ENCODE measurements around the gene GTF3C5. TPM values are rescaled to one million over a fixed set of nuclear protein-coding genes. Genes with fewer than 3 reads are reported as not detected.
"Not testable (repeated sequence)": the region's sequence is repeated elsewhere in the genome, so short reads cannot be mapped to it uniquely, and the experiment has no call there.

Gene GTF3C5
- total RNA-seq, 1 donor from 2014 or later, result 29.7 TPM

GRCh38 chr9:133088146-133088750 is 57.5 kb downstream of the GTF3C5 start:
- DNase-seq (ENCODE audit: low read depth), result no peak
- no peak for FAIRE-seq
- TF ChIP-seq, protein P1, sequence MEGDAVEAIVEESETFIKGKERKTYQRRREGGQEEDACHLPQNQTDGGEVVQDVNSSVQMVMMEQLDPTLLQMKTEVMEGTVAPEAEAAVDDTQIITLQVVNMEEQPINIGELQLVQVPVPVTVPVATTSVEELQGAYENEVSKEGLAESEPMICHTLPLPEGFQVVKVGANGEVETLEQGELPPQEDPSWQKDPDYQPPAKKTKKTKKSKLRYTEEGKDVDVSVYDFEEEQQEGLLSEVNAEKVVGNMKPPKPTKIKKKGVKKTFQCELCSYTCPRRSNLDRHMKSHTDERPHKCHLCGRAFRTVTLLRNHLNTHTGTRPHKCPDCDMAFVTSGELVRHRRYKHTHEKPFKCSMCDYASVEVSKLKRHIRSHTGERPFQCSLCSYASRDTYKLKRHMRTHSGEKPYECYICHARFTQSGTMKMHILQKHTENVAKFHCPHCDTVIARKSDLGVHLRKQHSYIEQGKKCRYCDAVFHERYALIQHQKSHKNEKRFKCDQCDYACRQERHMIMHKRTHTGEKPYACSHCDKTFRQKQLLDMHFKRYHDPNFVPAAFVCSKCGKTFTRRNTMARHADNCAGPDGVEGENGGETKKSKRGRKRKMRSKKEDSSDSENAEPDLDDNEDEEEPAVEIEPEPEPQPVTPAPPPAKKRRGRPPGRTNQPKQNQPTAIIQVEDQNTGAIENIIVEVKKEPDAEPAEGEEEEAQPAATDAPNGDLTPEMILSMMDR (IDR thresholded peaks at IDR 0.05; ENCODE audit: insufficient read depth, low read length, severe bottlenecking), result no peak
- Histone ChIP-seq H3K36me3 (ENCODE audit: control insufficient read depth, insufficient read depth, low read length) (no peaks in the 10 kb centered on the region), H3K27me3 (ENCODE audit: control insufficient read depth, insufficient read depth, low read length) (no peaks in the 10 kb centered on the region), H3K4me3 (ENCODE audit: low read depth, low read length) (no peak overlapping the region)

DNA sequence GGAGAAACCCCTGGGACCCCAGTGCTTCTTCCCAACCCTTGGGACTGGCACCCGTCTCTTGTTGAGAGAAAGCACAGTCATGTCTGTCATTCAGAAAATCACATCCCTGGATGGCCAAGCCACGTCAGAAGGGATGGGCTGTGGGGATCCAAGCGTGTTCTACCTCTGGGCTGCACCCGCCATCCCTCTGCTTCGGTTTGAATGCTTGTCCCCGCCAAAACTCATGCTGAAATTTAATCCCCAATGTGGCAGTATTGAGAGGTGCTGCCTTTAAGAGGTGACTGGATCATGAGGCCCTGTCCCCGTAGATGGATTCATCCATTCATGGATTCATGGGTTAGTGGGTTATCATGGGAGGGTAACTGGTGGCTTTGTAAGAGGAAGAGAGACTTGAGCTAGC is 58.0 kb downstream of the GTF3C5 start:
- H3K36me3 ChIP-seq (ENCODE audit: control insufficient read depth, insufficient read depth, low read length), result no peaks in the 10 kb centered on the region
- TF ChIP-seq, protein P1 (IDR thresholded peaks at IDR 0.05; ENCODE audit: insufficient read depth, low read length, severe bottlenecking), result no peak
- H3K27me3 ChIP-seq (ENCODE audit: control insufficient read depth, insufficient read depth, low read length), result no peaks in the 10 kb centered on the region
- no peak overlapping the region for H3K4me3 ChIP-seq (ENCODE audit: low read depth, low read length)
- no peak for DNase-seq (ENCODE audit: low read depth)
- FAIRE-seq, result no peak

DNA sequence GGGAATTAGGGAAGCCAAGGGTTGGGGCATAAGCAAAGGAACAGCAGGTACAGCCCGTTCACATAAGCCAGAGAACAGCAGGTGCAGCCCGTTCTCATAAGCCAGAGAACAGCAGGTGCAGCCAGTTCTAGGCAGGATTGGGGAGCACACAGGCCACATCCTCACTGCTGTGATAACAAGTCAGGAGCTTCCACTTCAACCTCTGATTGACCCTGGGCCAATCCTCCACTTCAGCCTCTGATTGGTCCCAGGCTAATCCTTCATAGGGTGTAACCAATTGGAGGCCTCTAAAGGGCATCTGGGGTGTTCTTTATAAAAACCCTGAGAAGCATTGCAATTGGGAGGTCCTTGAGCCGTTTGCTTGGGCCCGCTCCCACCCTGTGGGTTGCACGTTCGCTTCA is 58.5 kb downstream of the GTF3C5 start:
- Histone ChIP-seq H3K4me3 (ENCODE audit: low read depth, low read length) (no peak overlapping the region), H3K27me3 (ENCODE audit: control insufficient read depth, insufficient read depth, low read length) (no peaks in the 10 kb centered on the region), H3K36me3 (ENCODE audit: control insufficient read depth, insufficient read depth, low read length) (no peaks in the 10 kb centered on the region)
- FAIRE-seq, result peak; percentile 28
- no peak for DNase-seq (ENCODE audit: low read depth)
- TF ChIP-seq, protein P1 (IDR thresholded peaks at IDR 0.05; ENCODE audit: insufficient read depth, low read length, severe bottlenecking), result no peak

- Histone ChIP-seq H3K4me3 (ENCODE audit: low read depth, low read length) (no peak overlapping the region), H3K36me3 (ENCODE audit: control insufficient read depth, insufficient read depth, low read length) (no peaks in the 10 kb centered on the region), H3K27me3 (ENCODE audit: control insufficient read depth, insufficient read depth, low read length) (no peaks in the 10 kb centered on the region)
- TF ChIP-seq, protein P1 (IDR thresholded peaks at IDR 0.05; ENCODE audit: insufficient read depth, low read length, severe bottlenecking), result no peak
- FAIRE-seq (no peak), DNase-seq (ENCODE audit: low read depth) (no peak)
Observed at GRCh38 chr9:133090187-133090586, 59.4 kb downstream of the GTF3C5 start.

- no peak overlapping the region for H3K4me3 ChIP-seq (ENCODE audit: low read depth, low read length)
- FAIRE-seq (no peak), DNase-seq (ENCODE audit: low read depth) (no peak)
- TF ChIP-seq, protein P1 (IDR thresholded peaks at IDR 0.05; ENCODE audit: insufficient read depth, low read length, severe bottlenecking), result no peak
- no peaks in the 10 kb centered on the region for H3K27me3 ChIP-seq (ENCODE audit: control insufficient read depth, insufficient read depth, low read length)
- H3K36me3 ChIP-seq (ENCODE audit: control insufficient read depth, insufficient read depth, low read length), result no peaks in the 10 kb centered on the region
Observed at GRCh38 chr9:133090752-133091385, 60.1 kb downstream of the GTF3C5 start.

- not testable (repeated sequence) for DNase-seq (ENCODE audit: low read depth); H3K27me3 ChIP-seq (ENCODE audit: control insufficient read depth, insufficient read depth, low read length); H3K4me3 ChIP-seq (ENCODE audit: low read depth, low read length); FAIRE-seq
- H3K36me3 ChIP-seq (ENCODE audit: control insufficient read depth, insufficient read depth, low read length), result peaks cover 16% of the 10 kb centered on the region
Observed at GRCh38 chr9:133094351-133094750, 63.6 kb downstream of the GTF3C5 start.
